AG09309 (cell line): ENCODE results near the gene STYK1.

Experiments used
- DNase-seq: peaks from one replicate; pipeline ENCODE4 v3.0.0-alpha.2; 2010; ENCODE audit warnings: low read depth
- H3K4me3 ChIP-seq: 2 replicates; pipeline ENCODE4 v1.5.1; 2011; ENCODE audit warnings: mild to moderate bottlenecking, low read depth, low read length, moderate library complexity; ENCODE audit not compliant: control insufficient read depth
- CTCF ChIP-seq: IDR thresholded peaks from 2 replicates; pipeline ENCODE4 v1.5.1; 2011; ENCODE audit warnings: mild to moderate bottlenecking, low read depth, low read length, inconsistent platforms; ENCODE audit not compliant: insufficient read depth, control insufficient read depth; ENCODE audit errors: missing control alignments

The STYK1 gene

GRCh38 chr12:10634427-10634826, 39.4 kb downstream of the STYK1 start:
- TF ChIP-seq CTCF: no peak
- no peak overlapping the region for H3K4me3 ChIP-seq
- DNase-seq: no peak

GRCh38 chr12:10633541-10633940, 40.3 kb downstream of the STYK1 start:
- H3K4me3 ChIP-seq: no peak overlapping the region
- no peak for TF ChIP-seq CTCF
- DNase-seq: no peak

- no peak overlapping the region for H3K4me3 ChIP-seq
- DNase-seq: no peak
These were observed 41.6 kb downstream of the STYK1 start for GRCh38 chr12:10632226-10632625.

GRCh38 chr12:10624605-10625004, 49.2 kb downstream of the STYK1 start:
- TF ChIP-seq CTCF: no peak
- H3K4me3 ChIP-seq: no peak overlapping the region
- DNase-seq: no peak

More at GRCh38 chr12:10632226-10632625, 41.6 kb downstream of the STYK1 start:
- TF ChIP-seq CTCF: no peak

GRCh38 chr12:10623131-10623530, 50.7 kb downstream of the STYK1 start:
- TF ChIP-seq CTCF: no peak
- no peak overlapping the region for H3K4me3 ChIP-seq
- DNase-seq: no peak

- TF ChIP-seq CTCF: no peak
These were observed 52.6 kb downstream of the STYK1 start for GRCh38 chr12:10621278-10621677.

More at GRCh38 chr12:10621278-10621677, 52.6 kb downstream of the STYK1 start:
- DNase-seq: no peak
- H3K4me3 ChIP-seq: no peak overlapping the region
